Cardiac muscle cell (in vitro differentiated cells and primary cell): Measurements from ENCODE around the gene PCCB. TPM values are rescaled to one million over a fixed set of nuclear protein-coding genes. Genes with fewer than 3 reads are reported as not detected.

Experiments
- DNase-seq, 2 donors: peaks; one replicate each; pipeline versions ENCODE4 v3.0.0 to v3.0.0-alpha.2; 2010 to 2017; ENCODE audit warnings: low read depth in 1 of 2, low spot score in 1 of 2
- H3K27ac ChIP-seq: fragments of 200-600 bp; sonication (generic); 2 replicates; pipeline ENCODE4 v1.5.1; 2016
- H3K27me3 ChIP-seq: fragments of 200-600 bp; sonication (generic); 2 replicates; pipeline ENCODE4 v1.6.0; 2016; ENCODE audit warnings: control low read depth
- H3K36me3 ChIP-seq: fragments of 200-600 bp; sonication (generic); 2 replicates; pipeline ENCODE4 v1.5.1; 2016; ENCODE audit warnings: control low read depth
- H3K4me1 ChIP-seq: fragments of 200-600 bp; sonication (generic); 2 replicates; pipeline ENCODE4 v1.8.1; 2017; ENCODE audit warnings: low read depth, mild to moderate bottlenecking, mixed run types
- H3K4me3 ChIP-seq: fragments of 200-600 bp; sonication (generic); 2 replicates; pipeline ENCODE4 v1.5.1; 2016; ENCODE audit warnings: mild to moderate bottlenecking
- H3K9me3 ChIP-seq: fragments of 200-600 bp; sonication (generic); 2 replicates; pipeline ENCODE4 v1.5.1; 2017; ENCODE audit warnings: low read depth, mild to moderate bottlenecking, control low read depth
- CTCF ChIP-seq: IDR thresholded peaks from 2 replicates; pipeline ENCODE4 v1.5.1; 2012; ENCODE audit warnings: low read depth, mild to moderate bottlenecking, low read length
- polyA plus RNA-seq: library from polyadenylated mRNA; unstranded; fragments of >200 nt; fragmentation: Nextera tagmentation; extraction: Ambion mirVana; gene quantifications from 2 replicates; pipeline ENCODE4 v1.2.1, GENCODE V29; 2016
- total RNA-seq: library from RNA; depleted of rRNA; stranded (reverse); fragments of >200 nt; gene quantifications from 2 replicates; pipeline ENCODE4 v1.2.3, GENCODE V29; 2016

PCCB gene
- total and polyA plus RNA-seq, 2 experiments from 2014 or later, result 57.8 to 65.8 TPM

GRCh38 chr3:136297826-136298225, 47.7 kb downstream of the PCCB start:
- H3K4me3 ChIP-seq, result no peak overlapping the region
- H3K27me3 ChIP-seq, result no peaks in the 10 kb centered on the region
- peaks cover 9% of the 10 kb centered on the region for H3K36me3 ChIP-seq
- H3K27ac ChIP-seq, result no peak overlapping the region
- no peak for DNase-seq
- TF ChIP-seq CTCF, result no peak
- no peaks in the 10 kb centered on the region for H3K4me1 ChIP-seq
- H3K9me3 ChIP-seq, result no peaks in the 10 kb centered on the region

- no peak for DNase-seq
- no peak overlapping the region for H3K4me3 ChIP-seq
- H3K9me3 ChIP-seq, result no peaks in the 10 kb centered on the region
- TF ChIP-seq CTCF, result no peak
- no peak overlapping the region for H3K27ac ChIP-seq
- H3K27me3 ChIP-seq, result no peaks in the 10 kb centered on the region
- H3K4me1 ChIP-seq, result no peaks in the 10 kb centered on the region
- H3K36me3 ChIP-seq, result no peaks in the 10 kb centered on the region
Observed at GRCh38 chr3:136300444-136300843, 50.3 kb downstream of the PCCB start.

GRCh38 chr3:136305879-136306278, 55.7 kb downstream of the PCCB start:
- Histone ChIP-seq H3K4me3 (no peak overlapping the region), H3K9me3 (no peaks in the 10 kb centered on the region), H3K4me1 (no peaks in the 10 kb centered on the region), H3K27ac (no peak overlapping the region), H3K27me3 (no peaks in the 10 kb centered on the region), H3K36me3 (no peaks in the 10 kb centered on the region)
- TF ChIP-seq CTCF, result peak; percentile 51
- DNase-seq, result peak in 1 of 2 donors; percentile 55

- no peak overlapping the region for H3K4me3 ChIP-seq
- no peaks in the 10 kb centered on the region for H3K9me3 ChIP-seq
- TF ChIP-seq CTCF, result no peak
- H3K36me3 ChIP-seq, result no peaks in the 10 kb centered on the region
- DNase-seq, result no peak
- no peaks in the 10 kb centered on the region for H3K27me3 ChIP-seq
- H3K4me1 ChIP-seq, result no peaks in the 10 kb centered on the region
- no peak overlapping the region for H3K27ac ChIP-seq
Observed at GRCh38 chr3:136311261-136311660, 61.1 kb downstream of the PCCB start.

- Histone ChIP-seq H3K4me3 (no peak overlapping the region), H3K4me1 (no peaks in the 10 kb centered on the region), H3K9me3 (no peaks in the 10 kb centered on the region), H3K27ac (no peak overlapping the region), H3K27me3 (no peaks in the 10 kb centered on the region), H3K36me3 (no peaks in the 10 kb centered on the region)
- TF ChIP-seq CTCF, result no peak
- peak in 1 of 2 donors; percentile 16 for DNase-seq
Observed at GRCh38 chr3:136311968-136312367, 61.8 kb downstream of the PCCB start.

GRCh38 chr3:136326316-136326715, 76.2 kb downstream of the PCCB start:
- no peak for DNase-seq
- no peak for TF ChIP-seq CTCF
- H3K27ac ChIP-seq, result no peak overlapping the region
- H3K9me3 ChIP-seq, result no peaks in the 10 kb centered on the region
- H3K4me3 ChIP-seq, result no peak overlapping the region
- peaks cover 19% of the 10 kb centered on the region for H3K36me3 ChIP-seq
- H3K27me3 ChIP-seq, result no peaks in the 10 kb centered on the region
- H3K4me1 ChIP-seq, result no peaks in the 10 kb centered on the region
